Adrenal gland (tissue), 12 donors: ENCODE results near the gene CARM1. TPM values are rescaled to one million over a fixed set of nuclear protein-coding genes. Genes with fewer than 3 reads are reported as not detected.

Experiments used
- DNase-seq, 7 donors: peaks; one replicate each; pipeline ENCODE4 v3.0.0-alpha.2; 2019 to 2020
- H3K27ac ChIP-seq, 5 donors: fragments of 200-600 bp; sonication (generic) in 4 of 5; 1 replicate in 3 of 5; 2 replicates in 2 of 5; pipeline versions ENCODE4 v1.5.1 to v1.8.0; 2016 to 2020; ENCODE audit warnings: mild to moderate bottlenecking in 1 of 5
- H3K27me3 ChIP-seq: fragments of 200-600 bp; 2 replicates; pipeline ENCODE4 v1.8.0; 2021
- H3K36me3 ChIP-seq, 2 donors: fragments of 200-600 bp; replicated peaks in 1 of 2; 1 replicate in 1 of 2; 2 replicates in 1 of 2; pipeline versions ENCODE4 v1.5.1 to v1.8.0; 2018 to 2022
- H3K4me1 ChIP-seq, 2 donors: fragments of 200-600 bp; replicated peaks in 1 of 2; 1 replicate in 1 of 2; 2 replicates in 1 of 2; pipeline versions ENCODE4 v1.5.1 to v1.8.0; 2018 to 2021
- H3K4me3 ChIP-seq, 4 donors: fragments of 200-600 bp; sonication (generic) in 3 of 4; one replicate each; pipeline ENCODE4 v1.5.1; 2016 to 2018
- H3K9me3 ChIP-seq, 3 donors: fragments of 200-600 bp; sonication (generic) in 1 of 3; replicated peaks in 1 of 3; 1 replicate in 2 of 3; 2 replicates in 1 of 3; pipeline versions ENCODE4 v1.5.1 to v1.8.0; 2016 to 2021
- POLR2A ChIP-seq, 2 donors: fragments of 450-650 bp; IDR thresholded peaks; one replicate each; pipeline ENCODE4 v1.6.1; 2017; ENCODE audit warnings: antibody characterized with exemption in 2 of 2, mild to moderate bottlenecking in 2 of 2, moderate library complexity in 1 of 2
- WGBS, 4 donors: extraction: QIAGEN DNeasy Blood & Tissue Kit in 2 of 4; methylation state at CpG; one replicate each; pipeline versions ENCODE4 v1.1.5 to v1.1.7; 2013 to 2017; 5-methylcytosine and 5-hydroxymethylcytosine counted together
- intact Hi-C, 2 donors: fragments of 100-400 bp; cut with DNase I; formaldehyde crosslinking; loops; one replicate each; pipeline versions ENCODE4 v1.14.1 to v1.15.0; 2022 to 2023
- polyA plus RNA-seq, 3 donors: library from polyadenylated mRNA; stranded (reverse); fragments of 200-250 nt in 2 of 3; fragments of 350-450 nt in 1 of 3; fragmentation: Illumina TruSeq in 1 of 3; extraction: RNeasy Lipid Tissue Mini Kit (QIAGEN cat#74804) in 1 of 3; gene quantifications; one replicate each; pipeline ENCODE4 v1.2.3, GENCODE V29; 2013 to 2014
- total RNA-seq, 9 donors: library from RNA; depleted of rRNA in 4 of 9; stranded (reverse); fragments of >200 nt in 4 of 9; fragments of 120-200 nt in 1 of 9; fragmentation: NEBNext Ultra II Directional in 1 of 9; extraction: Animal tissue kit (Norgen Biotek cat#: 25700) in 1 of 9; gene quantifications; one replicate each; pipeline versions ENCODE4 v1.1.0 to v1.2.4, GENCODE V29; 2013 to 2023
- TF ChIP-seq, protein P1 (sequence below), 6 experiments: fragments of 450-650 bp in 4 of 6; fragments of 200-600 bp in 2 of 6; sonication (generic) in 1 of 6; IDR thresholded peaks; 1 replicate in 5 of 6; 2 replicates in 1 of 6; pipeline versions ENCODE4 v1.5.1 to v1.8.0; 2016 to 2021; ENCODE audit warnings: antibody characterized with exemption in 6 of 6, mild to moderate bottlenecking in 2 of 6, moderate library complexity in 1 of 6
- donor health status: healthy with polysubstance abuse.
- donor health status: Bipolar disorder and iron deficiency.
- donor health status: DM: yes; HTN: yes; CAD: no.
- donor health status: DM: no; HTN: no; CAD: no.
- donor health status: DM: no; HTN: no; CAD: no.
- donor health status: DM: yes; HTN: yes; CAD: no.

CARM1 gene
- total and polyA plus RNA-seq, 12 donors = 8.2 to 38.1 (median 21.6) TPM

GRCh38 chr19:10826846-10827245 is 44.5 kb upstream of the CARM1 start:
- Histone ChIP-seq H3K4me3 (no peak overlapping the region), H3K27ac (no peak overlapping the region), H3K27me3 (no peaks in the 10 kb centered on the region), H3K4me1 (no peaks in the 10 kb centered on the region), H3K9me3 (no peaks in the 10 kb centered on the region), H3K36me3 (peaks cover 0 to 92% of the 10 kb centered on the region in 2 donors)
- intact Hi-C loops = no loop called here
- 83 to 95% (median 91%) methylated on average over 6 of the region's 6 CpGs for WGBS, 4 donors
- peak in 1 of 7 donors; percentile 9 for DNase-seq
- TF ChIP-seq POLR2A (IDR thresholded peaks at IDR 0.05) = no peak
- TF ChIP-seq, protein P1, sequence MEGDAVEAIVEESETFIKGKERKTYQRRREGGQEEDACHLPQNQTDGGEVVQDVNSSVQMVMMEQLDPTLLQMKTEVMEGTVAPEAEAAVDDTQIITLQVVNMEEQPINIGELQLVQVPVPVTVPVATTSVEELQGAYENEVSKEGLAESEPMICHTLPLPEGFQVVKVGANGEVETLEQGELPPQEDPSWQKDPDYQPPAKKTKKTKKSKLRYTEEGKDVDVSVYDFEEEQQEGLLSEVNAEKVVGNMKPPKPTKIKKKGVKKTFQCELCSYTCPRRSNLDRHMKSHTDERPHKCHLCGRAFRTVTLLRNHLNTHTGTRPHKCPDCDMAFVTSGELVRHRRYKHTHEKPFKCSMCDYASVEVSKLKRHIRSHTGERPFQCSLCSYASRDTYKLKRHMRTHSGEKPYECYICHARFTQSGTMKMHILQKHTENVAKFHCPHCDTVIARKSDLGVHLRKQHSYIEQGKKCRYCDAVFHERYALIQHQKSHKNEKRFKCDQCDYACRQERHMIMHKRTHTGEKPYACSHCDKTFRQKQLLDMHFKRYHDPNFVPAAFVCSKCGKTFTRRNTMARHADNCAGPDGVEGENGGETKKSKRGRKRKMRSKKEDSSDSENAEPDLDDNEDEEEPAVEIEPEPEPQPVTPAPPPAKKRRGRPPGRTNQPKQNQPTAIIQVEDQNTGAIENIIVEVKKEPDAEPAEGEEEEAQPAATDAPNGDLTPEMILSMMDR (IDR thresholded peaks at IDR 0.05) = no peak

DNA sequence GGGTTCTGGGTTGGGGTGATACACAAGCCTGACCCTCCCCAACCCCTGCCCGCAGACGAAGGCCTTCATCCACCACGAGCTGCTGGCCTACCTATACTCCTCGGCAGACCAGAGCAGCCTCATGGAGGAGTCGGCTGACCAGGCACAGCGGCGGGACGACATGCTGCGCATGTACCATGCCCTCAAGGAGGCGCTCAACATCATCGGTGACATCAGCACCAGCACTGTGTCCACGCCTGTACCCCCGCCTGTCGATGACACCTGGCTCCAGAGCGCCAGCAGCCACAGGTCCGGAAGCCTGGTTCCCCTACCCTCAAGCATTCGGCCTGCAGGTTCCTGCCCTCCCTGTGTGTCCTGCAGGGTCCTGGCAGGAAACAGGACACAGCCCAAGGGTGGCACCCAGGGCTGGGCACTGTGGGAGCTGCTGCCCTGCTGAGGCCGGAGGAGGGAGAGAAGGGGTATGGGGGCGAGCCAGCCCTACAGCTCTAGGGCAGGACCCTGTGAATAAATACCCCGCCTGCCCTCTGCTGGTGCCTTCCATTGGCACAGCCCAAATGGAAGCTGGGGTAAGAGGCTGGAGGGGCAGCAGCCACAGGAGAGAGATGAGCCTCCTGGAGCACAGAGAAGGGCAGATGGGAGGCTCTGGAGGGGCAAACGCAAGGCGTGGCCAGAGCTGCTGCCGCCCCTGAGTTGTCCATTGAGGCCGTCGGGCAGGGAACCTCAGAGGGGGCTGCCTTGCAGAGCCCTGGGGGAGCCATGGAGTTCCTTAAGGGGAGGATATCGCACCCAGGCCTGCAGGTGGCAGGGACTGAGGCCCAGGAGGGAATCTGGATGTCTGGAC is 42.2 kb upstream of the CARM1 start:
- no peak overlapping the region for H3K4me3 ChIP-seq
- peak overlapping the region in 1 of 5 donors; percentile 17 for H3K27ac ChIP-seq
- WGBS, 4 donors = 87 to 90% (median 89%) methylated on average over 7 to 26 of the region's 26 CpGs
- H3K9me3 ChIP-seq = no peaks in the 10 kb centered on the region
- DNase-seq = peak in 2 of 7 donors; percentile 11 to 35
- H3K27me3 ChIP-seq = no peaks in the 10 kb centered on the region
- H3K36me3 ChIP-seq = peaks cover 0 to 94% of the 10 kb centered on the region in 2 donors
- TF ChIP-seq POLR2A (IDR thresholded peaks at IDR 0.05) = no peak
- TF ChIP-seq, protein P1 (IDR thresholded peaks at IDR 0.05) = no peak
- intact Hi-C loops = no loop called here
- H3K4me1 ChIP-seq = no peaks in the 10 kb centered on the region

GRCh38 chr19:10829967-10830366 is 41.4 kb upstream of the CARM1 start:
- Histone ChIP-seq H3K36me3 (peaks cover 0 to 87% of the 10 kb centered on the region in 2 donors), H3K27me3 (no peaks in the 10 kb centered on the region), H3K27ac (no peak overlapping the region), H3K4me1 (peaks cover 0 to 3% of the 10 kb centered on the region in 2 donors), H3K4me3 (no peak overlapping the region), H3K9me3 (no peaks in the 10 kb centered on the region)
- no peak for TF ChIP-seq POLR2A (IDR thresholded peaks at IDR 0.05)
- TF ChIP-seq, protein P1 (IDR thresholded peaks at IDR 0.05) = no peak
- peak in 1 of 7 donors; percentile 24 for DNase-seq
- intact Hi-C loops = no loop called here
- WGBS, 4 donors = 78 to 100% (median 90%) methylated on average over 5 to 16 of the region's 16 CpGs

GRCh38 chr19:10830370-10830769 is 41.0 kb upstream of the CARM1 start:
- H3K36me3 ChIP-seq = peaks cover 0 to 83% of the 10 kb centered on the region in 2 donors
- intact Hi-C loops = no loop called here
- WGBS, 4 donors = 82 to 95% (median 87%) methylated on average over 5 to 7 of the region's 7 CpGs

More at GRCh38 chr19:10830370-10830769, 41.0 kb upstream of the CARM1 start:
- no peak for TF ChIP-seq POLR2A (IDR thresholded peaks at IDR 0.05)
- TF ChIP-seq, protein P1 (IDR thresholded peaks at IDR 0.05) = no peak
- H3K27ac ChIP-seq = no peak overlapping the region
- peak in 1 of 7 donors; percentile 21 for DNase-seq
- H3K4me1 ChIP-seq = peaks cover 0 to 7% of the 10 kb centered on the region in 2 donors
- H3K4me3 ChIP-seq = no peak overlapping the region
- H3K27me3 ChIP-seq = no peaks in the 10 kb centered on the region
- H3K9me3 ChIP-seq = no peaks in the 10 kb centered on the region
